COR-L47 (cell line): Measurements from ENCODE around the gene RNF166.

Experiments
- DNase-seq: peaks from one replicate; lab custom pipeline; 2025; lab: John Stamatoyannopoulos, UW

Gene RNF166

GRCh38 chr16:88739139-88739976, 33.1 kb upstream of the RNF166 start:
- DNase-seq = no peak

- no peak for DNase-seq
These were observed 32.2 kb upstream of the RNF166 start for GRCh38 chr16:88738151-88739084.

- DNase-seq = peak; percentile 82
These were observed 31.3 kb upstream of the RNF166 start for GRCh38 chr16:88737298-88738150.

- no peak for DNase-seq
These were observed 30.3 kb upstream of the RNF166 start for GRCh38 chr16:88736496-88736895.

- DNase-seq = no peak
These were observed 29.9 kb upstream of the RNF166 start for GRCh38 chr16:88736088-88736487.

GRCh38 chr16:88735616-88736015, 29.4 kb upstream of the RNF166 start:
- DNase-seq = no peak

GRCh38 chr16:88735121-88735520, 28.9 kb upstream of the RNF166 start:
- DNase-seq = no peak

GRCh38 chr16:88734361-88734728, 28.1 kb upstream of the RNF166 start:
- no peak for DNase-seq

GRCh38 chr16:88733630-88734360, 27.6 kb upstream of the RNF166 start:
- DNase-seq = no peak

- no peak for DNase-seq
These were observed 26.7 kb upstream of the RNF166 start for GRCh38 chr16:88732961-88733294.

- no peak for DNase-seq
These were observed 26.2 kb upstream of the RNF166 start for GRCh38 chr16:88732172-88732960.

- no peak for DNase-seq
These were observed 25.5 kb upstream of the RNF166 start for GRCh38 chr16:88731699-88732098.

- DNase-seq = no peak
These were observed 24.7 kb upstream of the RNF166 start for GRCh38 chr16:88730632-88731607.

- peak; percentile 78 for DNase-seq
These were observed 21.7 kb upstream of the RNF166 start for GRCh38 chr16:88727871-88728270.

GRCh38 chr16:88726981-88727380, 20.8 kb upstream of the RNF166 start:
- DNase-seq = no peak

GRCh38 chr16:88726408-88726749, 20.2 kb upstream of the RNF166 start:
- no peak for DNase-seq

- DNase-seq = no peak
These were observed 19.6 kb upstream of the RNF166 start for GRCh38 chr16:88725609-88726407.

- DNase-seq = no peak
These were observed 18.8 kb upstream of the RNF166 start for GRCh38 chr16:88724855-88725555.
